HCT116 (cell line): ENCODE results near the gene TRIM63. TPM values are rescaled to one million over a fixed set of nuclear protein-coding genes. Genes with fewer than 3 reads are reported as not detected.

Experiments used
- ATAC-seq: fragments of 200-7000 bp; cut with Tn5 transposase; 2 replicates; pipeline ENCODE4 v1.9.1; 2020; ENCODE audit warnings: mild to moderate bottlenecking, moderate library complexity
- BruUV-seq: library from RNA; stranded (reverse); fragments of 400-500 nt; replicated peaks from 2 replicates; lab custom pipeline; 2021; lab: Mats Ljungman, UMichigan
- CTCF ChIA-PET: fragments of 300-600 bp; sonication (Branson Sonifier 250); formaldehyde crosslinking; loops from one replicate; lab custom pipeline; 2021; ENCODE audit warnings: antibody characterized with exemption; lab: Charles Lee
- POLR2A ChIA-PET: fragments of 300-600, 350-600 bp; sonication (Branson Sonifier 250); formaldehyde crosslinking; loops from one replicate; lab custom pipeline; 2021; ENCODE audit warnings: antibody characterized with exemption; lab: Charles Lee
- RAD21 ChIA-PET, 2 experiments: fragments of 300-600 bp; sonication (Branson Sonifier 250); formaldehyde crosslinking; loops; one replicate each; lab custom pipeline; 2023; ENCODE audit warnings: low total read pairs in 2 of 2; ENCODE audit not compliant: uncharacterized antibody in 2 of 2, unreplicated experiment in 2 of 2, low non-redundant PET in 1 of 2; lab: Charles Lee
- DNase-seq: peaks from one replicate; pipeline ENCODE4 v3.0.0-alpha.2; 2010; ENCODE audit warnings: low read depth, low spot score
- H2AFZ ChIP-seq: fragments of 200-600 bp; shearing (Covaris generic), sonication (generic); 2 replicates; pipeline ENCODE4 v1.6.1; 2017; ENCODE audit warnings: low read depth, mixed run types, mixed read lengths, antibody characterized with exemption, low read length; ENCODE audit not compliant: poor library complexity, severe bottlenecking
- H3K27ac ChIP-seq: 2 replicates; pipeline ENCODE4 v1.5.1; 2012; ENCODE audit warnings: low read depth, low read length
- H3K27me3 ChIP-seq: fragments of 200-600 bp; sonication (generic); 2 replicates; pipeline ENCODE4 v1.6.1; 2016; ENCODE audit warnings: mixed run types, low read length, mixed read lengths; ENCODE audit not compliant: insufficient read depth
- H3K36me3 ChIP-seq, 2 experiments: fragments of 200-500 bp in 1 of 2; fragments of 200-600 bp in 1 of 2; sonication (Bioruptor generic) in 1 of 2; sonication (generic) in 1 of 2; 2 replicates each; pipeline versions ENCODE4 v1.5.1 to v1.6.1; 2014 to 2016; ENCODE audit warnings: low read length in 2 of 2, inconsistent platforms in 1 of 2, mixed read lengths in 1 of 2, mixed run types in 1 of 2; ENCODE audit not compliant: insufficient read depth in 2 of 2, control insufficient read depth in 1 of 2
- H3K4me1 ChIP-seq, 2 experiments: fragments of 200-600 bp in 1 of 2; sonication (generic) in 1 of 2; 2 replicates each; pipeline versions ENCODE4 v1.5.1 to v1.6.1; 2012 to 2017; ENCODE audit warnings: low read length in 2 of 2, inconsistent platforms in 1 of 2, mild to moderate bottlenecking in 1 of 2, mixed read lengths in 1 of 2, mixed run types in 1 of 2, moderate library complexity in 1 of 2; ENCODE audit not compliant: insufficient read depth in 2 of 2, control insufficient read depth in 1 of 2
- H3K4me2 ChIP-seq: fragments of 200-600 bp; sonication (generic); 2 replicates; pipeline ENCODE4 v1.6.1; 2017; ENCODE audit warnings: mixed run types, low read length, mixed read lengths
- H3K4me3 ChIP-seq, 2 experiments: fragments of 200-600 bp in 1 of 2; sonication (generic) in 1 of 2; replicated peaks in 1 of 2; 2 replicates each; pipeline ENCODE4 v1.5.1; 2011 to 2016; ENCODE audit warnings: low read length in 2 of 2, control low read depth in 1 of 2, low read depth in 1 of 2, mild to moderate bottlenecking in 1 of 2, mixed read lengths in 1 of 2, mixed run types in 1 of 2
- H3K79me2 ChIP-seq: fragments of 200-600 bp; sonication (generic); 2 replicates; pipeline ENCODE4 v1.6.1; 2017; ENCODE audit warnings: mild to moderate bottlenecking, mixed run types, low read length, moderate library complexity, mixed read lengths; ENCODE audit not compliant: insufficient read depth
- H3K9ac ChIP-seq: fragments of 200-600 bp; sonication (generic); 2 replicates; pipeline ENCODE4 v1.6.1; 2016; ENCODE audit warnings: low read length, mixed read lengths
- H3K9me2 ChIP-seq: fragments of 200-600 bp; sonication (generic), shearing (Covaris generic); 2 replicates; pipeline ENCODE4 v1.6.1; 2017; ENCODE audit warnings: mixed run types, mild to moderate bottlenecking, moderate library complexity; ENCODE audit not compliant: insufficient read depth
- H3K9me3 ChIP-seq, 2 experiments: fragments of 200-500 bp in 1 of 2; fragments of 200-600 bp in 1 of 2; sonication (Bioruptor generic) in 1 of 2; sonication (generic) in 1 of 2; 2 replicates each; pipeline ENCODE4 v1.6.1; 2014 to 2017; ENCODE audit warnings: low read length in 2 of 2, mixed read lengths in 2 of 2, inconsistent platforms in 1 of 2, low read depth in 1 of 2, mild to moderate bottlenecking in 1 of 2, mixed run types in 1 of 2, moderate library complexity in 1 of 2; ENCODE audit not compliant: control insufficient read depth in 1 of 2, insufficient read depth in 1 of 2
- H4K20me1 ChIP-seq: fragments of 200-600 bp; sonication (generic), shearing (Covaris generic); 2 replicates; pipeline ENCODE4 v1.6.1; 2017; ENCODE audit warnings: mixed run types, mild to moderate bottlenecking, moderate library complexity; ENCODE audit not compliant: insufficient read depth
- CTCF ChIP-seq, 3 experiments: fragments of 200-600 bp in 1 of 3; sonication (generic) in 1 of 3; IDR thresholded peaks in 2 of 3; conservative IDR thresholded peaks in 1 of 3; 2 replicates each; pipeline ENCODE4 v1.5.1; 2012 to 2017; ENCODE audit warnings: low read depth in 2 of 3, low read length in 2 of 3, antibody characterized with exemption in 1 of 3, borderline replicate concordance in 1 of 3, control low read depth in 1 of 3, mild to moderate bottlenecking in 1 of 3, mixed read lengths in 1 of 3, mixed run types in 1 of 3, moderate library complexity in 1 of 3; ENCODE audit not compliant: insufficient read depth in 1 of 3
- EZH2 ChIP-seq: fragments of 200-600 bp; sonication (generic); IDR thresholded peaks from 2 replicates; pipeline ENCODE4 v1.6.1; 2017; ENCODE audit warnings: antibody characterized with exemption, mixed run types
- SRF ChIP-seq: IDR thresholded peaks from 2 replicates; pipeline ENCODE4 v1.6.1; 2012; ENCODE audit warnings: low read depth
- ZBTB33 ChIP-seq: IDR thresholded peaks from 2 replicates; pipeline ENCODE4 v1.6.1; 2011; ENCODE audit warnings: mild to moderate bottlenecking, low read length, moderate library complexity; ENCODE audit not compliant: insufficient replicate concordance; ENCODE audit errors: extremely low read depth
- ZNF274 ChIP-seq: fragments of 200-500 bp; sonication (Bioruptor generic); IDR thresholded peaks from 2 replicates; pipeline ENCODE4 v1.6.1; 2014; ENCODE audit warnings: mild to moderate bottlenecking, low read depth, low read length, inconsistent platforms
- intact Hi-C: fragments of 100-400 bp; cut with micrococcal nuclease; formaldehyde crosslinking; loops from 2 replicates; pipeline ENCODE4 v1.10.0; 2022
- total RNA-seq: library from RNA; stranded (reverse); gene quantifications from one replicate; pipeline ENCODE4 v1.2.1, GENCODE V29; 2021; ENCODE audit not compliant: unreplicated experiment

The TRIM63 gene
- total RNA-seq, 1 experiment from 2014 or later, result not detected

GRCh38 chr1:26084844-26085243 lies 17.4 kb upstream of the TRIM63 start:
- Histone ChIP-seq H3K36me3 (no peaks in the 10 kb centered on the region), H3K9me3 (no peaks in the 10 kb centered on the region), H3K9ac (no peak overlapping the region), H2AFZ (no peak overlapping the region), H3K27ac (no peak overlapping the region), H3K27me3 (no peaks in the 10 kb centered on the region), H4K20me1 (no peaks in the 10 kb centered on the region), H3K79me2 (no peaks in the 10 kb centered on the region), H3K4me2 (no peak overlapping the region), H3K4me3 (no peak overlapping the region), H3K9me2 (no peaks in the 10 kb centered on the region), H3K4me1 (peaks cover 0 to 34% of the 10 kb centered on the region in 2 experiments; a peak in 2 of 4 replicates)
- CTCF ChIA-PET, result interaction anchor here (1.1 kb wide), 1 partner anchor 332 kb away, joined by 3 read pairs; no protein-coding TSS in a partner anchor
- DNase-seq, result no peak
- TF ChIP-seq EZH2, result no peak
- no peak for TF ChIP-seq SRF
- no peak for TF ChIP-seq ZNF274
- TF ChIP-seq ZBTB33, result no peak
- no peak for TF ChIP-seq CTCF (IDR thresholded peaks at IDR 0.05 in 2 of 3, conservative IDR thresholded peaks at IDR 0.05 in 1 of 3; ENCODE audit: borderline replicate concordance in 1 of 3, insufficient read depth in 1 of 3, low read depth in 2 of 3, low read length in 2 of 3)
- no TSS peak for BruUV-seq
- ATAC-seq, result no peak
- POLR2A ChIA-PET, result no interaction called here
- RAD21 ChIA-PET, result no interaction called here
- intact Hi-C loops, result no loop called here
